Gastrocnemius medialis (tissue), 4 donors: ENCODE results near the gene MATN1.

Experiments
- POLR2A ChIP-seq, 2 donors: fragments of 450-650 bp; IDR thresholded peaks; one replicate each; pipeline ENCODE4 v1.6.1; 2017; ENCODE audit warnings: antibody characterized with exemption in 2 of 2, mild to moderate bottlenecking in 2 of 2, moderate library complexity in 2 of 2
- TF ChIP-seq, protein P1 (sequence below), 5 experiments: fragments of 450-650 bp in 3 of 5; fragments of 200-600 bp in 2 of 5; sonication (generic) in 2 of 5; IDR thresholded peaks in 4 of 5; conservative IDR thresholded peaks in 1 of 5; 1 replicate in 4 of 5; 2 replicates in 1 of 5; pipeline ENCODE4 v1.5.1; 2016 to 2019; ENCODE audit warnings: antibody characterized with exemption in 5 of 5, mild to moderate bottlenecking in 3 of 5, moderate library complexity in 3 of 5

DNA sequence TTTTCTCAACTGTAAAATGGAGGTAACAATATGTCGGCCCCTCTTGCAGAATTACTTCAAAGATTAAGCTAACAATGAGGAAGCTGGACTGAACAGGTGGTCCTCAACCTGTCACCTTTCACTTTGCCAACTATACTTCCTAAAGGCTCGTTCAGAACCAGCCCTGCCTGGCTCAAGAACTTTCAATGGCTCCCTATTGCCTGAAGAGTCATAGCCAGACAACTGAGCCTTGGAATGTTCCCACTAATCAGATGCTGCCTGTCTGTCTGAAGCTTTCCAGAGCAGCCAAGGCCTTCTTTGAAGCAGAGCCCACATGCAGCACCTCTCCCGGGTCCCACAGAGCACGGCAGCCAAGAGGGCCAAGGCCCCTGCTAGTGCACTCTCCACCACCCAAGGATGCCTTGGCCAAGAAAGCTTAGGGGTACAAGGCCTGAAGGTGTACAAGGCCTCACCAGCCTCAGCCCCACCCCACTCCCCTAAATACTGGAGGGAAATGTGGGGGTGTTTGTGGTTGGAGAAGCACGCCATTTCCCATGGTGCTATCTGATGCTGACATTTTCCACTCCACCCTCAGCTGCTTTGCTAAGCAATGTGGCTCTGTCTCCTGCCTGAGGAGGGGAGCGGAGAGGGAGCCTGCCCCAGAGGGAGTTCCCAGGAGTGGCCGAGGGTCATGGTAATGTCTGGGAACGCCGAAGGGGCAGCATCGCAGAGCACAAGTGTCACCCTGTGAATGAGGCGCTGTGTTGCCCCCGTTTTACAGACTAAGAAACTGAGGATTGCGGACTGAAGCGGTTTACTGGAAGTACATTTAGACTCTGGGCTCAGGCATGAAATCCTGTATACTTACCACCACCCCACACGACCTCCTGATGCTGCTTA is 42.4 kb upstream of the MATN1 start:
- TF ChIP-seq, protein P1, sequence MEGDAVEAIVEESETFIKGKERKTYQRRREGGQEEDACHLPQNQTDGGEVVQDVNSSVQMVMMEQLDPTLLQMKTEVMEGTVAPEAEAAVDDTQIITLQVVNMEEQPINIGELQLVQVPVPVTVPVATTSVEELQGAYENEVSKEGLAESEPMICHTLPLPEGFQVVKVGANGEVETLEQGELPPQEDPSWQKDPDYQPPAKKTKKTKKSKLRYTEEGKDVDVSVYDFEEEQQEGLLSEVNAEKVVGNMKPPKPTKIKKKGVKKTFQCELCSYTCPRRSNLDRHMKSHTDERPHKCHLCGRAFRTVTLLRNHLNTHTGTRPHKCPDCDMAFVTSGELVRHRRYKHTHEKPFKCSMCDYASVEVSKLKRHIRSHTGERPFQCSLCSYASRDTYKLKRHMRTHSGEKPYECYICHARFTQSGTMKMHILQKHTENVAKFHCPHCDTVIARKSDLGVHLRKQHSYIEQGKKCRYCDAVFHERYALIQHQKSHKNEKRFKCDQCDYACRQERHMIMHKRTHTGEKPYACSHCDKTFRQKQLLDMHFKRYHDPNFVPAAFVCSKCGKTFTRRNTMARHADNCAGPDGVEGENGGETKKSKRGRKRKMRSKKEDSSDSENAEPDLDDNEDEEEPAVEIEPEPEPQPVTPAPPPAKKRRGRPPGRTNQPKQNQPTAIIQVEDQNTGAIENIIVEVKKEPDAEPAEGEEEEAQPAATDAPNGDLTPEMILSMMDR (IDR thresholded peaks at IDR 0.05 in 4 of 5, conservative IDR thresholded peaks at IDR 0.05 in 1 of 5): no peak
- TF ChIP-seq POLR2A (IDR thresholded peaks at IDR 0.05): no peak
